Endothelial cell of umbilical vein (primary cell): Measurements from ENCODE around the gene SERPINA12. TPM values are rescaled to one million over a fixed set of nuclear protein-coding genes. Genes with fewer than 3 reads are reported as not detected.

Experiments used
- BruUV-seq: library from RNA; stranded (reverse); fragments of 400-500 nt; replicated peaks from 2 replicates; lab custom pipeline; 2021; lab: Mats Ljungman, UMichigan
- CTCF ChIA-PET: fragments of 300-600, 350-600 bp; sonication (Branson Sonifier 250); formaldehyde crosslinking; loops from one replicate; lab custom pipeline; 2021; ENCODE audit warnings: antibody characterized with exemption, inconsistent platforms; lab: Charles Lee
- POLR2A ChIA-PET: fragments of 300-600, 350-600 bp; sonication (Branson Sonifier 250); formaldehyde crosslinking; loops from one replicate; lab custom pipeline; 2021; ENCODE audit warnings: antibody characterized with exemption, inconsistent platforms; lab: Charles Lee
- DNase-seq: peaks from one replicate; pipeline ENCODE4 v3.0.0-alpha.2; 2011; ENCODE audit warnings: low read depth, low spot score
- FAIRE-seq: peaks from 2 replicates; lab custom pipeline; 2011; peaks lifted over from hg19 to GRCh38; lab: Jason Lieb, UNC
- H2AFZ ChIP-seq: 2 replicates; pipeline ENCODE4 v1.6.0; 2012; ENCODE audit warnings: low read depth, low read length, control low read depth, inconsistent platforms
- H3K27ac ChIP-seq: 2 replicates; pipeline ENCODE4 v1.5.1; 2011; ENCODE audit warnings: low read depth, mild to moderate bottlenecking, control low read depth, low read length, moderate library complexity; ENCODE audit not compliant: insufficient read depth
- H3K27me3 ChIP-seq, 2 experiments: 2 replicates each; pipeline versions ENCODE4 v1.6.0 to v1.6.1; 2011; ENCODE audit warnings: low read length in 2 of 2, mixed read lengths in 1 of 2; ENCODE audit not compliant: control insufficient read depth in 2 of 2, insufficient read depth in 2 of 2
- H3K36me3 ChIP-seq, 2 experiments: 2 replicates in 1 of 2; 3 replicates in 1 of 2; pipeline ENCODE4 v1.5.1; 2011; ENCODE audit warnings: low read length in 2 of 2, mild to moderate bottlenecking in 1 of 2, moderate library complexity in 1 of 2; ENCODE audit not compliant: control insufficient read depth in 2 of 2, insufficient read depth in 2 of 2; ENCODE audit errors: extremely low read depth in 1 of 2
- H3K4me1 ChIP-seq: 3 replicates; pipeline ENCODE4 v1.5.1; 2011; ENCODE audit warnings: mild to moderate bottlenecking, low read length; ENCODE audit not compliant: control insufficient read depth, insufficient read depth; ENCODE audit errors: extremely low read depth
- H3K4me2 ChIP-seq: 2 replicates; pipeline ENCODE4 v1.6.1; 2011; ENCODE audit warnings: low read length, control low read depth, mixed read lengths; ENCODE audit not compliant: insufficient read depth
- H3K4me3 ChIP-seq, 3 experiments: fragments of 200-600 bp in 1 of 3; sonication (generic), shearing (Covaris generic) in 1 of 3; replicated peaks in 1 of 3; 2 replicates each; pipeline ENCODE4 v1.5.1; 2011 to 2016; ENCODE audit warnings: control low read depth in 3 of 3, low read length in 3 of 3, mild to moderate bottlenecking in 2 of 3, inconsistent platforms in 1 of 3, low read depth in 1 of 3, moderate library complexity in 1 of 3; ENCODE audit not compliant: insufficient read depth in 1 of 3
- H3K79me2 ChIP-seq: 2 replicates; pipeline ENCODE4 v1.6.0; 2012; ENCODE audit warnings: low read length, inconsistent platforms; ENCODE audit not compliant: control insufficient read depth, insufficient read depth
- H3K9ac ChIP-seq: replicated peaks from 2 replicates; pipeline ENCODE3; 2011; ENCODE audit warnings: low read length, control low read depth; ENCODE audit not compliant: insufficient read depth; ENCODE audit errors: extremely low read depth
- H3K9me1 ChIP-seq: replicated peaks from 3 replicates; pipeline ENCODE4 v1.6.0; 2011; ENCODE audit warnings: mild to moderate bottlenecking, low read length; ENCODE audit not compliant: control insufficient read depth, insufficient read depth; ENCODE audit errors: extremely low read depth
- H3K9me3 ChIP-seq: replicated peaks from 2 replicates; pipeline ENCODE4 v1.5.1; 2012; ENCODE audit warnings: low read length, inconsistent platforms; ENCODE audit not compliant: control insufficient read depth, insufficient read depth
- H4K20me1 ChIP-seq: replicated peaks from 2 replicates; pipeline ENCODE3; 2011; ENCODE audit warnings: mild to moderate bottlenecking, low read length; ENCODE audit not compliant: control insufficient read depth, insufficient read depth; ENCODE audit errors: extremely low read depth
- EZH2 ChIP-seq: IDR thresholded peaks from 2 replicates; pipeline ENCODE4 v1.6.1; 2012; ENCODE audit warnings: borderline replicate concordance, low read depth, mild to moderate bottlenecking, moderate library complexity, low read length, inconsistent platforms; ENCODE audit not compliant: severe bottlenecking
- FOS ChIP-seq: IDR thresholded peaks from 2 replicates; pipeline ENCODE4 v1.6.1; 2011; ENCODE audit warnings: mild to moderate bottlenecking, low read length, moderate library complexity, borderline replicate concordance; ENCODE audit not compliant: insufficient read depth
- GATA2 ChIP-seq: IDR thresholded peaks from 2 replicates; pipeline ENCODE4 v1.7.0; 2011; ENCODE audit warnings: low read depth, mild to moderate bottlenecking, moderate library complexity, mixed read lengths, low read length; ENCODE audit not compliant: insufficient read length, insufficient read depth
- JUN ChIP-seq: IDR thresholded peaks from 2 replicates; pipeline ENCODE4 v1.6.1; 2011; ENCODE audit warnings: borderline replicate concordance, low read depth; ENCODE audit not compliant: insufficient read length, insufficient read depth
- MAX ChIP-seq: IDR thresholded peaks from 2 replicates; pipeline ENCODE4 v1.6.1; 2011; ENCODE audit not compliant: insufficient read depth, insufficient read length
- MYC ChIP-seq: IDR thresholded peaks from one replicate; pipeline ENCODE4 v1.6.1; 2011; ENCODE audit warnings: mild to moderate bottlenecking, low read depth, low read length
- POLR2A ChIP-seq: IDR thresholded peaks from 2 replicates; pipeline ENCODE4 v1.6.1; 2012; ENCODE audit warnings: low read depth, mild to moderate bottlenecking, control low read depth, low read length
- POLR2AphosphoS5 ChIP-seq: IDR thresholded peaks from 2 replicates; pipeline ENCODE4 v1.6.1; 2012; ENCODE audit warnings: low read depth, mild to moderate bottlenecking, control low read depth, low read length, moderate library complexity; ENCODE audit not compliant: insufficient read depth
- dilution Hi-C: fragments of 300-500 bp; cut with MboI; formaldehyde crosslinking; loops from one replicate; pipeline ENCODE4 v1.15.0; 2019; ENCODE audit warnings: low sequenced_read_pairs; ENCODE audit not compliant: extremely low pct_ligation_motif_present
- intact Hi-C: fragments of 100-400 bp; cut with micrococcal nuclease; formaldehyde crosslinking; loops from one replicate; pipeline ENCODE4 v1.10.0; 2022
- polyA plus RNA-seq, 4 experiments: library from polyadenylated mRNA; depleted of rRNA in 3 of 4; stranded (reverse) in 3 of 4; unstranded in 1 of 4; fragments of >200 nt; gene quantifications; 2 replicates each; pipeline versions ENCODE4 v1.2.1 to v1.2.3, GENCODE V29; 2011 to 2012; ENCODE audit warnings: missing spikeins in 1 of 4
- total RNA-seq: library from RNA; stranded (reverse); gene quantifications from 2 replicates; pipeline ENCODE4 v1.2.3, GENCODE V29; 2021
- TF ChIP-seq, protein P1 (sequence below), 2 donors: IDR thresholded peaks; 1 replicate in 1 of 2; 2 replicates in 1 of 2; pipeline ENCODE4 v1.5.1; 2011; ENCODE audit warnings: low read length in 2 of 2, mild to moderate bottlenecking in 2 of 2, moderate library complexity in 2 of 2, control low read depth in 1 of 2, inconsistent platforms in 1 of 2, low read depth in 1 of 2; ENCODE audit not compliant: insufficient read depth in 1 of 2; ENCODE audit errors: extremely low read depth in 1 of 2

The SERPINA12 gene
- total and polyA plus RNA-seq, 2 donors (not counting 3 experiments of a cell fraction or from before 2014, with no cell fraction given), result not detected

DNA sequence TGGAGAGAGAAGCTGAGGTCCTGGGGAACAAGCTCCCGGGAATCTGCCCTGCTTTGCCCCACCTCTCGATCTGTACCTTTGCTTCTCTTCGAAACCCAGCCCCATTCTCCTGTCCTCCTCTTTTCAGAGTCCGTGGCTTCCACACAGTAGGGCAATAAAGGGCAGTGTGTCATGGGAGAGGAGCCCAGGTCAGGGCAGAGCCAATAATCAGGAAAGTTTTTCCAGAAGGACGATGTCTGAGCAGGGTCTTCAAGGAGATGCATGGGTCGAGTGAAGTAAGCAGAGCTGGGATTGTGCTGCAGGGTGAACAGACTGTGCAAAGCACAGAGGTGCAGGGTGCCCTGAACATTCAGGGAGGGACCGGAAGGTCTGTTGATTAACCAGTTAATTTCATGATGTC is 29.9 kb upstream of the SERPINA12 start:
- no peak overlapping the region for H3K4me3 ChIP-seq
- no TSS peak for BruUV-seq
- ChIA-PET POLR2A (no interaction called here), CTCF (interaction anchor here (1.0 to 4.1 kb wide), 3 partner anchors 10 to 403 kb away, joined by 3 to 35 read pairs (median 32); no protein-coding TSS in a partner anchor)
- no peaks in the 10 kb centered on the region for H3K9me1 ChIP-seq
- no peak overlapping the region for H3K4me2 ChIP-seq
- intact Hi-C loops (no loop called here), dilution Hi-C loops (no loop called here)
- no peak overlapping the region for H3K27ac ChIP-seq
- FAIRE-seq, result no peak
- H3K9ac ChIP-seq, result no peak overlapping the region
- H3K9me3 ChIP-seq, result no peaks in the 10 kb centered on the region
- no peaks in the 10 kb centered on the region for H4K20me1 ChIP-seq
- TF ChIP-seq MYC, result no peak
- no peak for TF ChIP-seq JUN
- no peak for TF ChIP-seq POLR2AphosphoS5
- TF ChIP-seq, protein P1, sequence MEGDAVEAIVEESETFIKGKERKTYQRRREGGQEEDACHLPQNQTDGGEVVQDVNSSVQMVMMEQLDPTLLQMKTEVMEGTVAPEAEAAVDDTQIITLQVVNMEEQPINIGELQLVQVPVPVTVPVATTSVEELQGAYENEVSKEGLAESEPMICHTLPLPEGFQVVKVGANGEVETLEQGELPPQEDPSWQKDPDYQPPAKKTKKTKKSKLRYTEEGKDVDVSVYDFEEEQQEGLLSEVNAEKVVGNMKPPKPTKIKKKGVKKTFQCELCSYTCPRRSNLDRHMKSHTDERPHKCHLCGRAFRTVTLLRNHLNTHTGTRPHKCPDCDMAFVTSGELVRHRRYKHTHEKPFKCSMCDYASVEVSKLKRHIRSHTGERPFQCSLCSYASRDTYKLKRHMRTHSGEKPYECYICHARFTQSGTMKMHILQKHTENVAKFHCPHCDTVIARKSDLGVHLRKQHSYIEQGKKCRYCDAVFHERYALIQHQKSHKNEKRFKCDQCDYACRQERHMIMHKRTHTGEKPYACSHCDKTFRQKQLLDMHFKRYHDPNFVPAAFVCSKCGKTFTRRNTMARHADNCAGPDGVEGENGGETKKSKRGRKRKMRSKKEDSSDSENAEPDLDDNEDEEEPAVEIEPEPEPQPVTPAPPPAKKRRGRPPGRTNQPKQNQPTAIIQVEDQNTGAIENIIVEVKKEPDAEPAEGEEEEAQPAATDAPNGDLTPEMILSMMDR (IDR thresholded peaks at IDR 0.05; ENCODE audit: extremely low read depth in 1 of 2, insufficient read depth in 1 of 2, low read depth in 1 of 2, low read length in 2 of 2), result no peak
- no peak for TF ChIP-seq POLR2A
- no peak for TF ChIP-seq GATA2
- TF ChIP-seq MAX, result no peak
- no peak for TF ChIP-seq EZH2
- TF ChIP-seq FOS, result no peak
- no peaks in the 10 kb centered on the region for H3K36me3 ChIP-seq
- no peak overlapping the region for H2AFZ ChIP-seq
- no peak for DNase-seq
- H3K27me3 ChIP-seq, result no peaks in the 10 kb centered on the region
- H3K4me1 ChIP-seq, result peaks cover 23% of the 10 kb centered on the region
- no peaks in the 10 kb centered on the region for H3K79me2 ChIP-seq
